SK-N-SH (cell line): ENCODE measurements around the gene SOX30. TPM values are rescaled to one million over a fixed set of nuclear protein-coding genes. Genes with fewer than 3 reads are reported as not detected.
A peak's percentile ranks its signal among the peaks of the same experiment; 100 is the strongest.

ENCODE experiments used
- CTCF ChIA-PET: fragments of 300-600, 350-600 bp; formaldehyde crosslinking; extraction: SDS; loops from one replicate; lab custom pipeline; 2021; lab: Yijun Ruan, JAX
- POLR2A ChIA-PET: fragments of 350-600 bp; sonication (Branson Sonifier 250); formaldehyde crosslinking; extraction: SDS; loops from one replicate; lab custom pipeline; 2020; ENCODE audit warnings: antibody characterized with exemption, inconsistent platforms; lab: Yijun Ruan, JAX
- DNase-seq: peaks from one replicate; pipeline ENCODE4 v3.0.0; 2012
- H2AFZ ChIP-seq: fragments of 200-600 bp; sonication (generic); 2 replicates; pipeline ENCODE4 v1.8.1; 2016; ENCODE audit warnings: antibody characterized with exemption, mild to moderate bottlenecking, low read depth
- H3F3A ChIP-seq: fragments of 200-600 bp; sonication (generic); replicated peaks from 2 replicates; pipeline ENCODE3; 2016; ENCODE audit warnings: antibody characterized with exemption, mild to moderate bottlenecking; ENCODE audit not compliant: insufficient read depth
- H3K27ac ChIP-seq, 2 experiments: fragments of 200-500 bp in 1 of 2; fragments of 200-600 bp in 1 of 2; sonication (Bioruptor generic) in 1 of 2; sonication (generic), shearing (Covaris generic) in 1 of 2; 2 replicates each; pipeline versions ENCODE4 v1.5.1 to v1.6.1; 2014 to 2016; ENCODE audit warnings: low read depth in 2 of 2, inconsistent platforms in 1 of 2, low read length in 1 of 2, mild to moderate bottlenecking in 1 of 2, mixed read lengths in 1 of 2
- H3K27me3 ChIP-seq: fragments of 200-600 bp; sonication (generic), shearing (Covaris generic); 2 replicates; pipeline ENCODE4 v1.6.1; 2016; ENCODE audit warnings: mixed run types; ENCODE audit not compliant: insufficient read depth
- H3K36me3 ChIP-seq, 2 experiments: fragments of 200-500 bp in 1 of 2; fragments of 200-600 bp in 1 of 2; sonication (Bioruptor generic) in 1 of 2; sonication (generic) in 1 of 2; replicated peaks in 1 of 2; 2 replicates each; pipeline versions ENCODE3 to v1.5.1; 2014 to 2016; ENCODE audit warnings: low read length in 1 of 2, mild to moderate bottlenecking in 1 of 2; ENCODE audit not compliant: insufficient read depth in 2 of 2, control insufficient read depth in 1 of 2
- H3K4me1 ChIP-seq, 2 experiments: fragments of 200-500 bp in 1 of 2; fragments of 200-600 bp in 1 of 2; sonication (Bioruptor generic) in 1 of 2; sonication (generic), shearing (Covaris generic) in 1 of 2; 2 replicates each; pipeline versions ENCODE4 v1.5.1 to v1.6.1; 2014 to 2016; ENCODE audit warnings: low read depth in 1 of 2, low read length in 1 of 2, mixed run types in 1 of 2; ENCODE audit not compliant: insufficient read depth in 2 of 2, control insufficient read depth in 1 of 2
- H3K4me2 ChIP-seq: fragments of 200-600 bp; sonication (generic), shearing (Covaris generic); 2 replicates; pipeline ENCODE4 v1.6.1; 2017; ENCODE audit warnings: mixed run types
- H3K4me3 ChIP-seq, 2 experiments: fragments of 200-500 bp in 1 of 2; fragments of 200-600 bp in 1 of 2; sonication (Bioruptor generic) in 1 of 2; sonication (generic), shearing (Covaris generic) in 1 of 2; 2 replicates each; pipeline versions ENCODE4 v1.5.1 to v1.8.1; 2014 to 2016; ENCODE audit warnings: low read depth in 2 of 2, inconsistent platforms in 1 of 2, low read length in 1 of 2, mild to moderate bottlenecking in 1 of 2, mixed read lengths in 1 of 2, moderate library complexity in 1 of 2
- H3K79me2 ChIP-seq: fragments of 200-600 bp; sonication (generic); 2 replicates; pipeline ENCODE4 v1.8.1; 2017; ENCODE audit warnings: mild to moderate bottlenecking; ENCODE audit not compliant: insufficient read depth
- H3K9ac ChIP-seq: fragments of 200-600 bp; sonication (generic); 2 replicates; pipeline ENCODE4 v1.6.1; 2017; ENCODE audit warnings: mixed run types
- H3K9me2 ChIP-seq: fragments of 200-600 bp; sonication (generic); 2 replicates; pipeline ENCODE4 v1.6.1; 2017; ENCODE audit warnings: mixed run types
- H3K9me3 ChIP-seq: fragments of 200-600 bp; sonication (generic); 2 replicates; pipeline ENCODE4 v1.6.1; 2017; ENCODE audit warnings: mixed run types, mild to moderate bottlenecking, moderate library complexity
- H4K20me1 ChIP-seq: fragments of 200-600 bp; sonication (generic); 2 replicates; pipeline ENCODE4 v1.6.1; 2017; ENCODE audit warnings: mild to moderate bottlenecking, mixed run types; ENCODE audit not compliant: insufficient read depth
- CHD2 ChIP-seq: fragments of 150-350 bp; IDR thresholded peaks from 2 replicates; pipeline ENCODE4 v1.6.1; 2018; ENCODE audit warnings: low read length; ENCODE audit not compliant: partially characterized antibody
- EZH2phosphoT487 ChIP-seq: fragments of 200-600 bp; sonication (generic); IDR thresholded peaks from 2 replicates; pipeline ENCODE4 v1.6.1; 2017; ENCODE audit warnings: low read depth, mixed run types, mild to moderate bottlenecking, antibody characterized with exemption, moderate library complexity, borderline replicate concordance
- FOXJ3 ChIP-seq: sonication (generic); formaldehyde crosslinking; IDR thresholded peaks from 2 replicates; pipeline ENCODE4 v1.5.1; 2020; ENCODE audit warnings: mild to moderate bottlenecking, missing genetic modification reagents
- IRF3 ChIP-seq: fragments of 150-350 bp; IDR thresholded peaks from 2 replicates; pipeline ENCODE4 v1.6.1; 2016; ENCODE audit warnings: mild to moderate bottlenecking, low read depth, low read length
- JUND ChIP-seq: IDR thresholded peaks from 2 replicates; pipeline ENCODE4 v1.4.0; 2012
- MEF2A ChIP-seq: IDR thresholded peaks from 2 replicates; pipeline ENCODE4 v1.4.0; 2012; ENCODE audit warnings: low read depth, borderline replicate concordance
- MXI1 ChIP-seq: IDR thresholded peaks from 2 replicates; pipeline ENCODE4 v1.6.1; 2012; ENCODE audit warnings: mild to moderate bottlenecking, low read depth, low read length, improper control_type of control experiment
- NRF1 ChIP-seq: IDR thresholded peaks from 2 replicates; pipeline ENCODE4 v1.6.1; 2012; ENCODE audit warnings: low read depth, mild to moderate bottlenecking, low read length
- RFX5 ChIP-seq: IDR thresholded peaks from 2 replicates; pipeline ENCODE4 v1.6.1; 2012; ENCODE audit warnings: mild to moderate bottlenecking, improper control_type of control experiment, low read length
- YY1 ChIP-seq: IDR thresholded peaks from 2 replicates; pipeline ENCODE4 v1.4.0; 2012; ENCODE audit warnings: low read depth, mild to moderate bottlenecking
- WGBS: methylation state at CpG from one replicate; pipeline ENCODE4 v1.1.6; 2017; ENCODE audit warnings: low lambda C conversion rate; 5-methylcytosine and 5-hydroxymethylcytosine counted together
- polyA plus RNA-seq, 3 experiments: library from polyadenylated mRNA; depleted of rRNA; stranded (reverse); fragments of >200 nt; gene quantifications; 2 replicates each; pipeline ENCODE4 v1.2.3, GENCODE V29; 2012
- TF ChIP-seq, protein P1 (sequence below): IDR thresholded peaks from 2 replicates; pipeline ENCODE4 v1.4.0; 2012; ENCODE audit warnings: low read depth
- TF ChIP-seq, protein P2 (sequence below): IDR thresholded peaks from 2 replicates; pipeline ENCODE4 v1.6.1; 2012; ENCODE audit warnings: mild to moderate bottlenecking, low read depth, low read length, moderate library complexity
- TF ChIP-seq, protein P3 (sequence below): IDR thresholded peaks from 2 replicates; pipeline ENCODE4 v1.4.0; 2012; ENCODE audit warnings: low read depth, borderline replicate concordance

The SOX30 gene
- polyA plus RNA-seq, 1 of the 3 experiments (the other 2 are of a cell fraction) = 0.13 TPM

DNA sequence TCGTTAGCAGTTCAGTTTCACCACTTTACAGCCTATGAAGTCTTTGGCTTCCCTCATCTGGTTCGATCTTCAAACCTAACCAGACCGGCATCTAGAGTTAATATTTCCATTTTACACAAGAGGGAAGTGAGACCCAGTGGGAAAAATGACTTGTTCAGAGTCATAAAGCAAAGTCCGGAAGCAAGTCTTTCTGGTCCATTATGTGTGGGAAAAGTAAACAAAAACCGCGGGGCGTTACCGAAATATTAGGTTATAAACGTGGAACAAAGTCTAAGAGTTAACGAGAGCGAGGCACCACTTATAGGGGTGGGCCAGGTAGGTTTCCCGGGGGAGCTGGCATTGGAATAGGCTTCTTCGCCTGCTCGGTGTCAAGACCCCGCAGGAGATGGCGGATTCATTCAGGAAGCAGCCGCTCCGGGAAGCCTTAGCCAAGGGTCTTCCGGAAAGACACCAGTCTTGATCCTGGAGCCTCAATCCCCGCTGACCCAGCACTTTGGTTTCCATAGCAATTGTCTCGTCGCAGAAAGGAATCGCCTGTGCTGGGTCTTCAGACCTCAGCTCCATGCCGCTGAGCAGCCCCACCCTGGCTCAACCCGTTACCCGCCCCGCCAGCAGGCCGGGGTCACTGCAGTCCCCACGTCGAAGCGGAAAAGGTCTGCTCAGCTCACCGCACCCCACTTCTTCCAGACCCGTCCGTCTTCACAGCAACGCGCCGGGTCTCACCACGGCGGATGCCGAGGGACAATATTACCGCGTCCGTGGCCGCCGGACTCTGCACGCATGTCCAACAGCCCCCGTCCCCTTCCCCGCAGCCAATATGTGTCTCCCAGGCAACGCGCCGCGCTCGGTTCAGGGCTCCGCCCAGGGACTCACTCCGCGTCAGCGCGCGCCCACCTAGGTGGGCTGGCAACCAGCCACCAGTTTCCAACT, 18.7 kb upstream of the SOX30 start, which contains the start of gene C5orf52:
C5orf52 (plus strand) TSS at position 872 of the 930 bp plus-strand sequence. CDS start 82 bp downstream, outside the sequence.
- POLR2A ChIA-PET = no interaction called here
- peak within 1 kb of the TSS; percentile 63 for H3K9ac ChIP-seq
- TF ChIP-seq CHD2 (no peak), IRF3 (no peak), MEF2A (no peak), RFX5 (no peak), JUND (no peak)
- TF ChIP-seq, protein P1, sequence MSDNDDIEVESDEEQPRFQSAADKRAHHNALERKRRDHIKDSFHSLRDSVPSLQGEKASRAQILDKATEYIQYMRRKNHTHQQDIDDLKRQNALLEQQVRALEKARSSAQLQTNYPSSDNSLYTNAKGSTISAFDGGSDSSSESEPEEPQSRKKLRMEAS = no peak

DNA sequence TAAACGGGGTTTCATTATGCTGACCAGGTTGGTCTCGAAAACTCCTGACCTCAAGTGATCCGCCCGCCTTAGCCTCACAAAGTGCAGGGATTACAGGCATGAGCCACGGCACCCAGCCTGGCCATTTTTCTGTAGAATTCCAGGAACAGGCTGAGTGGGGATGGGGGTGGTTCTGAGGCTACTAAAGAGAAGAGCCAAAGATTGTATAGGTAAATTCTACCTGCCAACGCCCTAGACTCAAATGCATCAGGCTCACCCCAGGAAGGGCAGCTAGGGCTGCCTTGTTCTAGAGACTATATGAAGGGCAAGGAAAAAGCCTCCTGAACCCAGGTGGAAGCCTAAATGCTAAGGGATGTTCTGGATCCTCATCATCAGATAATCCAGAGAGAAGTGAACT, 17.5 kb upstream of the SOX30 start:
- CTCF ChIA-PET = interaction anchor here (1.0 to 1.7 kb wide), 5 partner anchors 9 to 237 kb away, joined by 3 to 9 read pairs (median 5); partner anchors contain the start of gene LSM11
- H3K4me1 ChIP-seq = no peaks in the 10 kb centered on the region
- no peak for DNase-seq
- POLR2A ChIA-PET = no interaction called here
- H3K4me3 ChIP-seq = no peak overlapping the region
- H3K9ac ChIP-seq = no peak overlapping the region
- no peak overlapping the region for H2AFZ ChIP-seq
- no peak overlapping the region for H3K27ac ChIP-seq
- H3K27me3 ChIP-seq = no peaks in the 10 kb centered on the region
- no peaks in the 10 kb centered on the region for H3K9me2 ChIP-seq
- H3K36me3 ChIP-seq = no peaks in the 10 kb centered on the region
- H3K79me2 ChIP-seq = no peaks in the 10 kb centered on the region
- H3K9me3 ChIP-seq = no peaks in the 10 kb centered on the region
- TF ChIP-seq MXI1 (no peak), MEF2A (no peak), FOXJ3 (CRISPR knock-in tag) (no peak), EZH2phosphoT487 (no peak), NRF1 (no peak), YY1 (no peak), IRF3 (no peak)
- TF ChIP-seq, protein P2, sequence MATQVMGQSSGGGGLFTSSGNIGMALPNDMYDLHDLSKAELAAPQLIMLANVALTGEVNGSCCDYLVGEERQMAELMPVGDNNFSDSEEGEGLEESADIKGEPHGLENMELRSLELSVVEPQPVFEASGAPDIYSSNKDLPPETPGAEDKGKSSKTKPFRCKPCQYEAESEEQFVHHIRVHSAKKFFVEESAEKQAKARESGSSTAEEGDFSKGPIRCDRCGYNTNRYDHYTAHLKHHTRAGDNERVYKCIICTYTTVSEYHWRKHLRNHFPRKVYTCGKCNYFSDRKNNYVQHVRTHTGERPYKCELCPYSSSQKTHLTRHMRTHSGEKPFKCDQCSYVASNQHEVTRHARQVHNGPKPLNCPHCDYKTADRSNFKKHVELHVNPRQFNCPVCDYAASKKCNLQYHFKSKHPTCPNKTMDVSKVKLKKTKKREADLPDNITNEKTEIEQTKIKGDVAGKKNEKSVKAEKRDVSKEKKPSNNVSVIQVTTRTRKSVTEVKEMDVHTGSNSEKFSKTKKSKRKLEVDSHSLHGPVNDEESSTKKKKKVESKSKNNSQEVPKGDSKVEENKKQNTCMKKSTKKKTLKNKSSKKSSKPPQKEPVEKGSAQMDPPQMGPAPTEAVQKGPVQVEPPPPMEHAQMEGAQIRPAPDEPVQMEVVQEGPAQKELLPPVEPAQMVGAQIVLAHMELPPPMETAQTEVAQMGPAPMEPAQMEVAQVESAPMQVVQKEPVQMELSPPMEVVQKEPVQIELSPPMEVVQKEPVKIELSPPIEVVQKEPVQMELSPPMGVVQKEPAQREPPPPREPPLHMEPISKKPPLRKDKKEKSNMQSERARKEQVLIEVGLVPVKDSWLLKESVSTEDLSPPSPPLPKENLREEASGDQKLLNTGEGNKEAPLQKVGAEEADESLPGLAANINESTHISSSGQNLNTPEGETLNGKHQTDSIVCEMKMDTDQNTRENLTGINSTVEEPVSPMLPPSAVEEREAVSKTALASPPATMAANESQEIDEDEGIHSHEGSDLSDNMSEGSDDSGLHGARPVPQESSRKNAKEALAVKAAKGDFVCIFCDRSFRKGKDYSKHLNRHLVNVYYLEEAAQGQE = no peak
- TF ChIP-seq, protein P3, sequence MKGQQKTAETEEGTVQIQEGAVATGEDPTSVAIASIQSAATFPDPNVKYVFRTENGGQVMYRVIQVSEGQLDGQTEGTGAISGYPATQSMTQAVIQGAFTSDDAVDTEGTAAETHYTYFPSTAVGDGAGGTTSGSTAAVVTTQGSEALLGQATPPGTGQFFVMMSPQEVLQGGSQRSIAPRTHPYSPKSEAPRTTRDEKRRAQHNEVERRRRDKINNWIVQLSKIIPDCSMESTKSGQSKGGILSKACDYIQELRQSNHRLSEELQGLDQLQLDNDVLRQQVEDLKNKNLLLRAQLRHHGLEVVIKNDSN = no peak
- no peaks in the 10 kb centered on the region for H3F3A ChIP-seq
- H3K4me2 ChIP-seq = 0 out of 2 replicates have a peak overlapping the region, but pooled peaks have one; percentile 59
- no peaks in the 10 kb centered on the region for H4K20me1 ChIP-seq
- 99% methylated on average over 6 of the region's 6 CpGs for WGBS

More for the DNA sequence above, 18.7 kb upstream of the SOX30 start, which contains the start of gene C5orf52:
- Histone ChIP-seq H3F3A (no peaks in the 10 kb centered on the region), H3K9me3 (no peaks in the 10 kb centered on the region), H3K4me2 (peak within 1 kb of the TSS; percentile 59), H3K9me2 (no peaks in the 10 kb centered on the region), H3K79me2 (no peaks in the 10 kb centered on the region), H4K20me1 (no peaks in the 10 kb centered on the region), H3K4me3 (peak within 1 kb of the TSS; percentile 53 to 60), H2AFZ (peak within 1 kb of the TSS; percentile 78), H3K27me3 (no peaks in the 10 kb centered on the region), H3K36me3 (no peaks in the 10 kb centered on the region), H3K4me1 (no peaks in the 10 kb centered on the region), H3K27ac (0 out of 4 replicates have a peak within 1 kb of the TSS, but pooled peaks of 1 of the 2 experiments have one; percentile 17)
- CTCF ChIA-PET = interaction anchor here (0.8 to 1.7 kb wide), 3 partner anchors 9 to 72 kb away, joined by 4 to 5 read pairs (median 5); no protein-coding TSS in a partner anchor
- DNase-seq = peak; percentile 78
- 28% methylated on average over 21 of the region's 59 CpGs for WGBS
